Measurements from ENCODE around the gene LNX1.

Gene LNX1

GRCh38 chr4:53537606-53538005 lies 53.7 kb downstream of the LNX1 start:
- peaks cover 0 to 28% (median 7%) of the 10 kb centered on the region in 4 donors for H3K4me1 ChIP-seq
- no peaks in the 10 kb centered on the region for H3K9me3 ChIP-seq
- no peak overlapping the region for H3K27ac ChIP-seq
- H3K27me3 ChIP-seq, result no peaks in the 10 kb centered on the region
- no peaks in the 10 kb centered on the region for H3K36me3 ChIP-seq
- H3K4me3 ChIP-seq, result no peak overlapping the region
- no peak for TF ChIP-seq CTCF (IDR thresholded peaks at IDR 0.05)
- intact Hi-C loops (cut with DNase I; ENCODE audit: low total_unique reads), result no loop called here
- DNase-seq, result no peak

GRCh38 chr4:53536328-53536727 lies 55.0 kb downstream of the LNX1 start:
- Histone ChIP-seq H3K4me3 (no peak overlapping the region), H3K27me3 (no peaks in the 10 kb centered on the region), H3K36me3 (no peaks in the 10 kb centered on the region), H3K9me3 (no peaks in the 10 kb centered on the region), H3K4me1 (peaks cover 0 to 19% (median 7%) of the 10 kb centered on the region in 4 donors), H3K27ac (no peak overlapping the region)
- TF ChIP-seq CTCF (IDR thresholded peaks at IDR 0.05), result no peak
- no peak for DNase-seq
- intact Hi-C loops (cut with DNase I; ENCODE audit: low total_unique reads), result no loop called here

GRCh38 chr4:53535567-53535966 lies 55.7 kb downstream of the LNX1 start:
- Histone ChIP-seq H3K27me3 (no peaks in the 10 kb centered on the region), H3K4me3 (no peak overlapping the region), H3K27ac (no peak overlapping the region), H3K9me3 (no peaks in the 10 kb centered on the region), H3K36me3 (no peaks in the 10 kb centered on the region), H3K4me1 (peaks cover 0 to 11% (median 7%) of the 10 kb centered on the region in 4 donors)
- intact Hi-C loops (cut with DNase I; ENCODE audit: low total_unique reads), result no loop called here
- no peak for TF ChIP-seq CTCF (IDR thresholded peaks at IDR 0.05)
- DNase-seq, result no peak

GRCh38 chr4:53534684-53535083 lies 56.6 kb downstream of the LNX1 start:
- no peak for DNase-seq
- intact Hi-C loops (cut with DNase I; ENCODE audit: low total_unique reads), result no loop called here
- Histone ChIP-seq H3K4me3 (no peak overlapping the region), H3K4me1 (peaks cover 0 to 9% (median 7%) of the 10 kb centered on the region in 4 donors), H3K9me3 (no peaks in the 10 kb centered on the region), H3K36me3 (no peaks in the 10 kb centered on the region), H3K27me3 (no peaks in the 10 kb centered on the region), H3K27ac (no peak overlapping the region)
- no peak for TF ChIP-seq CTCF (IDR thresholded peaks at IDR 0.05)

GRCh38 chr4:53532521-53532920 lies 58.8 kb downstream of the LNX1 start:
- no peak overlapping the region for H3K4me3 ChIP-seq
- no peak for DNase-seq
- intact Hi-C loops (cut with DNase I; ENCODE audit: low total_unique reads), result no loop called here
- H3K27ac ChIP-seq, result no peak overlapping the region
- H3K4me1 ChIP-seq, result peaks cover 0 to 9% (median 7%) of the 10 kb centered on the region in 4 donors
- H3K27me3 ChIP-seq, result no peaks in the 10 kb centered on the region
- TF ChIP-seq CTCF (IDR thresholded peaks at IDR 0.05), result no peak
- no peaks in the 10 kb centered on the region for H3K36me3 ChIP-seq
- no peaks in the 10 kb centered on the region for H3K9me3 ChIP-seq

- no peak for TF ChIP-seq CTCF (IDR thresholded peaks at IDR 0.05)
- Histone ChIP-seq H3K27ac (no peak overlapping the region), H3K4me3 (no peak overlapping the region), H3K9me3 (no peaks in the 10 kb centered on the region), H3K36me3 (no peaks in the 10 kb centered on the region), H3K27me3 (no peaks in the 10 kb centered on the region), H3K4me1 (peaks cover 0 to 9% (median 7%) of the 10 kb centered on the region in 4 donors)
- no peak for DNase-seq
- intact Hi-C loops (cut with DNase I; ENCODE audit: low total_unique reads), result no loop called here
Measured at GRCh38 chr4:53531585-53532224, 59.6 kb downstream of the LNX1 start.

All from tibial artery (tissue), 4 donors.